GM12878 (cell line): ENCODE measurements around the gene FKBP2. TPM values are rescaled to one million over a fixed set of nuclear protein-coding genes. Genes with fewer than 3 reads are reported as not detected.

Experiments used
- ATAC-seq: fragments of 200-7000 bp; cut with Tn5 transposase; 3 replicates; pipeline ENCODE4 v1.9.1; 2020; ENCODE audit warnings: mild to moderate bottlenecking, moderate library complexity
- BruUV-seq: library from RNA; stranded (reverse); fragments of 400-500 nt; replicated peaks from 2 replicates; lab custom pipeline; 2021; lab: Mats Ljungman, UMichigan
- CTCF ChIA-PET: fragments of 300-600 bp; sonication (Branson Sonifier 250); formaldehyde crosslinking; extraction: SDS; loops from one replicate; lab custom pipeline; 2021; ENCODE audit warnings: inconsistent platforms; lab: Yijun Ruan, JAX
- POLR2A ChIA-PET: fragments of 350-600 bp; formaldehyde crosslinking; extraction: SDS; loops from one replicate; lab custom pipeline; 2021; ENCODE audit warnings: inconsistent platforms; lab: Charles Lee
- RAD21 ChIA-PET: fragments of 300-600 bp; sonication (Branson Sonifier 250); formaldehyde crosslinking; loops from one replicate; lab custom pipeline; 2023; ENCODE audit warnings: antibody characterized with exemption; ENCODE audit not compliant: unreplicated experiment; lab: Charles Lee
- SMC1A ChIA-PET: fragments of 300-600 bp; sonication (Branson Sonifier 250); formaldehyde crosslinking; loops from one replicate; lab custom pipeline; 2023; ENCODE audit not compliant: unreplicated experiment, uncharacterized antibody; lab: Charles Lee
- DNase-seq: peaks from one replicate; pipeline ENCODE4 v3.0.0-alpha.2; 2011; ENCODE audit warnings: low read depth, low spot score
- FAIRE-seq: peaks from 3 replicates; lab custom pipeline; 2011; peaks lifted over from hg19 to GRCh38; lab: Jason Lieb, UNC
- H2AFZ ChIP-seq: 2 replicates; pipeline ENCODE4 v1.6.0; 2011; ENCODE audit warnings: low read depth, low read length, control low read depth; ENCODE audit not compliant: control insufficient read depth
- H3K27ac ChIP-seq: 2 replicates; pipeline ENCODE4 v1.5.1; 2011; ENCODE audit warnings: control low read depth; ENCODE audit not compliant: control insufficient read depth, insufficient read depth
- H3K27me3 ChIP-seq, 2 experiments: replicated peaks in 1 of 2; 2 replicates each; pipeline versions ENCODE4 v1.6.0 to v1.6.1; 2011; ENCODE audit warnings: low read length in 1 of 2; ENCODE audit not compliant: control insufficient read depth in 2 of 2, insufficient read depth in 2 of 2
- H3K36me3 ChIP-seq, 2 experiments: 2 replicates each; pipeline ENCODE4 v1.5.1; 2011; ENCODE audit warnings: low read length in 1 of 2; ENCODE audit not compliant: control insufficient read depth in 2 of 2, insufficient read depth in 2 of 2
- H3K4me1 ChIP-seq: 2 replicates; pipeline ENCODE4 v1.6.1; 2011; ENCODE audit warnings: mild to moderate bottlenecking, low read length, moderate library complexity, mixed read lengths; ENCODE audit not compliant: control insufficient read depth, insufficient read depth
- H3K4me2 ChIP-seq: 2 replicates; pipeline ENCODE4 v1.6.0; 2011; ENCODE audit warnings: control low read depth; ENCODE audit not compliant: control insufficient read depth, insufficient read depth
- H3K4me3 ChIP-seq: fragments of 200-600 bp; sonication (generic); 2 replicates; pipeline ENCODE4 v1.5.1; 2016
- H3K79me2 ChIP-seq: 2 replicates; pipeline ENCODE4 v1.6.0; 2011; ENCODE audit warnings: low read length; ENCODE audit not compliant: control insufficient read depth, insufficient read depth
- H3K9ac ChIP-seq: 2 replicates; pipeline ENCODE4 v1.8.0; 2011; ENCODE audit warnings: low read length, control low read depth, mixed read lengths; ENCODE audit not compliant: control insufficient read depth, insufficient read depth
- H3K9me3 ChIP-seq: replicated peaks from 3 replicates; pipeline ENCODE4 v1.5.1; 2011; ENCODE audit warnings: mild to moderate bottlenecking, low read length; ENCODE audit not compliant: control insufficient read depth, insufficient read depth
- H4K20me1 ChIP-seq: 2 replicates; pipeline ENCODE4 v1.6.0; 2011; ENCODE audit not compliant: control insufficient read depth, insufficient read depth
- EGR1 ChIP-seq, 2 experiments: IDR thresholded peaks; 1 replicate in 1 of 2; 2 replicates in 1 of 2; pipeline ENCODE4 v1.6.1; 2011 to 2012; ENCODE audit warnings: low read depth in 2 of 2, low read length in 2 of 2, borderline replicate concordance in 1 of 2, mild to moderate bottlenecking in 1 of 2, moderate library complexity in 1 of 2
- IKZF1 ChIP-seq: fragments of 450-650 bp; conservative IDR thresholded peaks from 2 replicates; pipeline ENCODE4 v1.6.1; 2017; ENCODE audit warnings: antibody characterized with exemption, mild to moderate bottlenecking
- STAT1 ChIP-seq: fragments of 450-650 bp; conservative IDR thresholded peaks from 2 replicates; pipeline ENCODE4 v1.6.1; 2014; ENCODE audit warnings: antibody characterized with exemption, mild to moderate bottlenecking
- TCF3 ChIP-seq: IDR thresholded peaks from 2 replicates; pipeline ENCODE4 v1.6.1; 2012; ENCODE audit warnings: low read depth, mild to moderate bottlenecking, low read length, borderline replicate concordance; ENCODE audit not compliant: insufficient read depth
- WGBS: methylation state at CpG from one replicate; pipeline ENCODE4 v1.1.6; 2016; ENCODE audit warnings: low lambda C conversion rate; ENCODE audit not compliant: insufficient replicate concordance, insufficient coverage; ENCODE audit errors: missing lambda C conversion rate; 5-methylcytosine and 5-hydroxymethylcytosine counted together
- in situ Hi-C: fragments of 300-500 bp; cut with MboI; formaldehyde crosslinking; loops from 9 replicates; pipeline ENCODE4 v1.14.3; 2018; ENCODE audit warnings: mixed read lengths
- intact Hi-C: fragments of 100-400 bp; cut with micrococcal nuclease; formaldehyde crosslinking; loops from one replicate; pipeline ENCODE4 v1.14.2; 2022; ENCODE audit not compliant: unreplicated experiment
- polyA plus RNA-seq, 11 experiments: library from polyadenylated mRNA; depleted of rRNA in 4 of 11; unstranded in 6 of 11; stranded (reverse) in 5 of 11; fragments of >200 nt; fragmentation: Nextera tagmentation in 4 of 11; fragmentation: Illumina TruSeq in 1 of 11; extraction: Ambion mirVana in 4 of 11; extraction: Trizol in 1 of 11; gene quantifications; 1 replicate in 1 of 11; 2 replicates in 10 of 11; pipeline versions ENCODE4 v1.2.1 to v1.2.3, GENCODE V29; 2011 to 2016; ENCODE audit warnings: inconsistent platforms in 2 of 11, missing spikeins in 2 of 11, low read depth in 1 of 11
- total RNA-seq, 4 experiments: library from RNA; depleted of rRNA in 3 of 4; stranded (reverse); fragments of >200 nt in 3 of 4; fragmentation: Illumina TruSeq in 1 of 4; extraction: Trizol in 1 of 4; gene quantifications; 2 replicates each; pipeline versions ENCODE4 v1.2.1 to v1.2.3, GENCODE V29; 2013 to 2021
- TF ChIP-seq, protein P1 (sequence below): fragments of 450-650 bp; IDR thresholded peaks from 2 replicates; pipeline ENCODE4 v1.6.1; 2016; ENCODE audit warnings: mild to moderate bottlenecking

The FKBP2 gene
- total and polyA plus RNA-seq, 10 of the 15 experiments (the other 5 are each of a cell fraction or from before 2014, with no cell fraction given), result 1.8 to 99.7 (median 39.5) TPM

DNA sequence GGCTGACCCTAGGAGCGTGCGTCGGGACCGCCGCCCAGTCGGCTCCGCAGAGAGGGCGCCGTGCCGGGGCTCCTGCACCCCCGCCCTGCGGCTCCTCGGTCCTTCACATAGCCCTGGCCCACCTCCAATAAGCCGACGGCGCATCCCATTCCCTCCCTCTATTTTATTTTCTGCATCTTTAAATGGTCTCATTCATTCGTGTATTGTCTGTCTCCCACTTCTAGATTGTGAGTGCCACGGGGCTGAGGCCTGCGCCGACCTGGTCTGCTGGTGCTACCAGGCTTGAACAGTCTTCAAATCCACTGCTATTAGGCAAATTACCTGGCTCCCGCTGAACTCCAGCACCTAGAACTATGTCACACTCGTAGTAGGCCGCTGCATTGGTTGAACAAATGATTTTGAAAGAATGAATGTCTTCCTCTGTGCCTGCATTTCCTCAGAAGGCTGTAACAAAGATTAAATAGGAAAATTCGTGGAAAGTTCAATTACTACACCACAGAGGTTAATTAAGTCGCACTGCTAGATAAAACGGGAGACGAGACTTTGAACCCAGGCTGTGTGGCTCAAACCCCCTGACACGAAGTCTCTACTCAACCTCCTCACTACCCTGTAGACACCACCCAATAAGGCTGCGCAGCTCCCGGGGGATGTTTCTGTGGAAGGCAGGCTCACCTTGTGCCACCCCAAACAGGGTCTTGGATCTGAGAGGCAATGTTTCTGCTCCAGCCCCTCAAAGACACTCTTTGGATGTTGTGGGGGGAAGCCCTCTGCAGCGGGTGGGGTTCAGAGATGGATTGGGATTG, 7.0 kb downstream of the FKBP2 start:
- no peak for ATAC-seq
- TF ChIP-seq STAT1 (no peak), EGR1 (IDR thresholded peaks at IDR 0.05; ENCODE audit: borderline replicate concordance in 1 of 2, low read depth in 2 of 2, low read length in 2 of 2) (no peak), IKZF1 (0 out of 2 replicates have a peak, but pooled peaks have one; percentile 0), TCF3 (0 out of 2 replicates have a peak, but pooled peaks have one; percentile 0)
- TF ChIP-seq, protein P1, sequence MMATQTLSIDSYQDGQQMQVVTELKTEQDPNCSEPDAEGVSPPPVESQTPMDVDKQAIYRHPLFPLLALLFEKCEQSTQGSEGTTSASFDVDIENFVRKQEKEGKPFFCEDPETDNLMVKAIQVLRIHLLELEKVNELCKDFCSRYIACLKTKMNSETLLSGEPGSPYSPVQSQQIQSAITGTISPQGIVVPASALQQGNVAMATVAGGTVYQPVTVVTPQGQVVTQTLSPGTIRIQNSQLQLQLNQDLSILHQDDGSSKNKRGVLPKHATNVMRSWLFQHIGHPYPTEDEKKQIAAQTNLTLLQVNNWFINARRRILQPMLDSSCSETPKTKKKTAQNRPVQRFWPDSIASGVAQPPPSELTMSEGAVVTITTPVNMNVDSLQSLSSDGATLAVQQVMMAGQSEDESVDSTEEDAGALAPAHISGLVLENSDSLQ, result no peak
- RAD21 ChIA-PET, result interaction anchor here (8.6 kb wide), 1 partner anchor 42 kb away, joined by 104 read pairs; the partner anchor contains the start of gene FERMT3
- intact Hi-C loops, result no loop called here
- no peak for FAIRE-seq
- H4K20me1 ChIP-seq, result no peaks in the 10 kb centered on the region
- peak overlapping the region; percentile 94; the same call in 1 of the 2 replicates for H2AFZ ChIP-seq
- H3K9ac ChIP-seq, result no peak overlapping the region
- DNase-seq, result no peak
- H3K36me3 ChIP-seq, result peaks cover 0 to 10% of the 10 kb centered on the region in 2 experiments; a peak in 2 of 4 replicates
- 58% methylated on average over 31 of the region's 31 CpGs for WGBS
- peaks cover 24% of the 10 kb centered on the region for H3K79me2 ChIP-seq
- POLR2A ChIA-PET, result interaction anchor here (0.5 to 7.4 kb wide), 3 partner anchors 8 to 41 kb away, joined by 3 to 82 read pairs (median 71); partner anchors contain the start of gene FERMT3
- H3K4me1 ChIP-seq, result peaks cover 12% of the 10 kb centered on the region
- in situ Hi-C loops, result loop anchor here (25.0 kb wide), 1 partner anchor 1614 kb away; the partner anchor contains the start of genes CFL1, EFEMP2 and MUS81
- no peaks in the 10 kb centered on the region for H3K9me3 ChIP-seq
- no peak overlapping the region for H3K27ac ChIP-seq
- H3K27me3 ChIP-seq, result no peaks in the 10 kb centered on the region
- H3K4me2 ChIP-seq, result peak overlapping the region; percentile 98; the same call in 1 of the 2 replicates
- CTCF ChIA-PET, result interaction anchor here (0.8 to 6.2 kb wide), 4 partner anchors 24 to 107 kb away, joined by 3 to 66 read pairs (median 34); partner anchors contain the start of gene FERMT3
- BruUV-seq, result no TSS peak
- SMC1A ChIA-PET, result interaction anchor here (0.6 to 1.1 kb wide), 2 partner anchors 42 to 44 kb away, joined by 3 read pairs; no protein-coding TSS in a partner anchor
- peak overlapping the region; percentile 81 for H3K4me3 ChIP-seq
